ENCODE data around the gene GLOD5. TPM values are rescaled to one million over a fixed set of nuclear protein-coding genes. Genes with fewer than 3 reads are reported as not detected.

The GLOD5 gene
- total and polyA plus RNA-seq, 2 experiments from 2014 or later: 2.4 TPM; not detected in 1

DNA sequence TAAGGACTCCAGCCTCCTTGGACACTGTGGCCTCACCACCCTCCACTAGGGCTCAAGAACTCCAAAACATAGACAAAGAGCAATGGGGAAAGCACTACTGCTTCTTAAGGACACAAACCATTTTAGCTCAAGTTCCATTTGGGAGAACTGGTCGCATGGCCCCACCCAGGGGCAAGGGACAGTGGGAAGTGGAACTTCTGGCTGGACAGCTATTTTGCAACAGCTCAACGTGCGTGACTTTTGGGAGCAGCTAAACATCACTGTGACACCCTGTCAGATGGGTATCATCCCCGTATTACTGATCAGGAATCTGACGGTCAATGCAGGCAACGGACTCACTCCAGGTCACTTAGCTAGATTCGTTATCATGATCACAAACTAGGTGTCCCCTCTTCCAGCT, 9.0 kb upstream of the GLOD5 start:
- no peak overlapping the region for H3K4me2 ChIP-seq
- no peaks in the 10 kb centered on the region for H3K36me3 ChIP-seq (replicated peaks; ENCODE audit: insufficient read depth, low read depth)
- H3K27ac ChIP-seq: no peak overlapping the region
- H4K20me1 ChIP-seq (ENCODE audit: insufficient read depth, poor library complexity, severe bottlenecking): no peaks in the 10 kb centered on the region
- H3K4me1 ChIP-seq (ENCODE audit: insufficient read depth): no peaks in the 10 kb centered on the region
- no peak overlapping the region for H2AFZ ChIP-seq
- no peaks in the 10 kb centered on the region for H3K27me3 ChIP-seq
- H3K4me3 ChIP-seq: no peak overlapping the region
- no peak for DNase-seq (ENCODE audit: low spot score)
- H3K9me3 ChIP-seq (ENCODE audit: low read depth): no peaks in the 10 kb centered on the region
- H3K9me2 ChIP-seq (replicated peaks; ENCODE audit: insufficient read depth): no peaks in the 10 kb centered on the region
- TF ChIP-seq EZH2 (IDR thresholded peaks at IDR 0.05; ENCODE audit: borderline replicate concordance) (no peak), EZH2phosphoT487 (IDR thresholded peaks at IDR 0.05; ENCODE audit: low read depth, severe bottlenecking, unreplicated experiment) (no peak), CTCF (IDR thresholded peaks at IDR 0.05; ENCODE audit: poor library complexity) (no peak)
- 73% methylated on average over 7 of the region's 7 CpGs for WGBS (ENCODE audit: low lambda C conversion rate, missing lambda C conversion rate)
- H3K79me2 ChIP-seq: no peaks in the 10 kb centered on the region

GRCh38 chrX:48753708-48754228, 7.8 kb upstream of the GLOD5 start:
- TF ChIP-seq EZH2 (IDR thresholded peaks at IDR 0.05; ENCODE audit: borderline replicate concordance): no peak
- TF ChIP-seq EZH2phosphoT487 (IDR thresholded peaks at IDR 0.05; ENCODE audit: low read depth, severe bottlenecking, unreplicated experiment): no peak
- no peak for TF ChIP-seq CTCF (IDR thresholded peaks at IDR 0.05; ENCODE audit: poor library complexity)
- no peaks in the 10 kb centered on the region for H3K9me3 ChIP-seq (ENCODE audit: low read depth)
- no peak overlapping the region for H3K4me2 ChIP-seq
- no peaks in the 10 kb centered on the region for H3K4me1 ChIP-seq (ENCODE audit: insufficient read depth)
- no peak for DNase-seq (ENCODE audit: low spot score)
- no peaks in the 10 kb centered on the region for H3K27me3 ChIP-seq
- H2AFZ ChIP-seq: no peak overlapping the region
- no peaks in the 10 kb centered on the region for H3K9me2 ChIP-seq (replicated peaks; ENCODE audit: insufficient read depth)
- H3K4me3 ChIP-seq: no peak overlapping the region
- no peaks in the 10 kb centered on the region for H3K79me2 ChIP-seq
- WGBS (ENCODE audit: low lambda C conversion rate, missing lambda C conversion rate): 70% methylated on average over 8 of the region's 8 CpGs
- H3K27ac ChIP-seq: no peak overlapping the region
- H4K20me1 ChIP-seq (ENCODE audit: insufficient read depth, poor library complexity, severe bottlenecking): no peaks in the 10 kb centered on the region
- H3K36me3 ChIP-seq (replicated peaks; ENCODE audit: insufficient read depth, low read depth): no peaks in the 10 kb centered on the region

- no peaks in the 10 kb centered on the region for H3K36me3 ChIP-seq (replicated peaks; ENCODE audit: insufficient read depth, low read depth)
- no peak overlapping the region for H3K4me3 ChIP-seq
- no peak overlapping the region for H3K4me2 ChIP-seq
- WGBS (ENCODE audit: low lambda C conversion rate, missing lambda C conversion rate): 68% methylated on average over 8 of the region's 8 CpGs
- no peak for DNase-seq (ENCODE audit: low spot score)
- TF ChIP-seq EZH2 (IDR thresholded peaks at IDR 0.05; ENCODE audit: borderline replicate concordance): no peak
- no peak for TF ChIP-seq EZH2phosphoT487 (IDR thresholded peaks at IDR 0.05; ENCODE audit: low read depth, severe bottlenecking, unreplicated experiment)
- no peak for TF ChIP-seq CTCF (IDR thresholded peaks at IDR 0.05; ENCODE audit: poor library complexity)
- H3K79me2 ChIP-seq: no peaks in the 10 kb centered on the region
- H4K20me1 ChIP-seq (ENCODE audit: insufficient read depth, poor library complexity, severe bottlenecking): no peaks in the 10 kb centered on the region
- H2AFZ ChIP-seq: no peak overlapping the region
- H3K9me3 ChIP-seq (ENCODE audit: low read depth): no peaks in the 10 kb centered on the region
- H3K27me3 ChIP-seq: no peaks in the 10 kb centered on the region
- no peaks in the 10 kb centered on the region for H3K4me1 ChIP-seq (ENCODE audit: insufficient read depth)
- no peaks in the 10 kb centered on the region for H3K9me2 ChIP-seq (replicated peaks; ENCODE audit: insufficient read depth)
- H3K27ac ChIP-seq: no peak overlapping the region
Measured at GRCh38 chrX:48754238-48754637, 7.3 kb upstream of the GLOD5 start.

DNA sequence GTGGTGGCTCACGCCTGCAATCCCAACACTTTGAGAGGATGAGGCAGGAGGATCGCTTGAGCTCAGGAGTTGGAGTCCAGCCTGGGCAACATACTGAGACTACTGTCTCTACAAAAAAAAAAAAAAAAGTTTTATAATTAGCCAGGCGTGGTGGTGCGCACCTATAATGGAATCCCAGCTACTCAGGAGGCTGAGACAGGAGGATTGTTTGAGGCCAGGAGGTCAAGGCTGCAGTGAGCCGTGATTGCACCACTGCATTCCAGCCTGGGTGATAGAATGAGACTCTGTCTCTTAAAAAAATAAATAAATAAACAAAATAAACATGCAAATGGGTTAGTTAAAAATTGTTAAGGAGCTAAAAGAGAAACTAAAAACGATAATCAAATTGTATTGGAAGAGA, 7.7 kb downstream of the GLOD5 start:
- H3K9me2 ChIP-seq (replicated peaks; ENCODE audit: insufficient read depth): no peaks in the 10 kb centered on the region
- no peaks in the 10 kb centered on the region for H3K36me3 ChIP-seq (replicated peaks; ENCODE audit: insufficient read depth, low read depth)
- no peaks in the 10 kb centered on the region for H3K4me1 ChIP-seq (ENCODE audit: insufficient read depth)
- H3K4me3 ChIP-seq: no peak overlapping the region
- no peaks in the 10 kb centered on the region for H3K9me3 ChIP-seq (ENCODE audit: low read depth)
- no peak overlapping the region for H3K27ac ChIP-seq
- no peak for TF ChIP-seq EZH2phosphoT487 (IDR thresholded peaks at IDR 0.05; ENCODE audit: low read depth, severe bottlenecking, unreplicated experiment)
- TF ChIP-seq EZH2 (IDR thresholded peaks at IDR 0.05; ENCODE audit: borderline replicate concordance): no peak
- TF ChIP-seq CTCF (IDR thresholded peaks at IDR 0.05; ENCODE audit: poor library complexity): no peak
- DNase-seq (ENCODE audit: low spot score): no peak
- WGBS (ENCODE audit: low lambda C conversion rate, missing lambda C conversion rate): 83% methylated on average over 6 of the region's 6 CpGs
- no peak overlapping the region for H2AFZ ChIP-seq
- no peaks in the 10 kb centered on the region for H3K27me3 ChIP-seq
- no peaks in the 10 kb centered on the region for H4K20me1 ChIP-seq (ENCODE audit: insufficient read depth, poor library complexity, severe bottlenecking)
- no peak overlapping the region for H3K4me2 ChIP-seq
- no peaks in the 10 kb centered on the region for H3K79me2 ChIP-seq

Data from hepatocyte (in vitro differentiated cells).